Left renal pelvis (tissue), 4 donors: ENCODE data around the gene CYP2U1. TPM values are rescaled to one million over a fixed set of nuclear protein-coding genes. Genes with fewer than 3 reads are reported as not detected.
"Not testable (repeated sequence)": the region's sequence is repeated elsewhere in the genome, so short reads cannot be mapped to it uniquely, and the experiment has no call there.

Experiments
- DNase-seq, 4 donors: peaks; one replicate each; pipeline ENCODE4 v3.0.0-alpha.2; 2013; ENCODE audit warnings: low read depth in 4 of 4, low spot score in 3 of 4
- polyA plus RNA-seq, 4 donors: library from polyadenylated mRNA; unstranded; fragments of 120-200 nt; gene quantifications; one replicate each; pipeline ENCODE4 v1.2.1, GENCODE V29; 2013; ENCODE audit not compliant: insufficient read length in 4 of 4

Gene CYP2U1
- 1 to 10 TPM; 4.4 to 8.7 (median 6.2) TPM for polyA plus RNA-seq

DNA sequence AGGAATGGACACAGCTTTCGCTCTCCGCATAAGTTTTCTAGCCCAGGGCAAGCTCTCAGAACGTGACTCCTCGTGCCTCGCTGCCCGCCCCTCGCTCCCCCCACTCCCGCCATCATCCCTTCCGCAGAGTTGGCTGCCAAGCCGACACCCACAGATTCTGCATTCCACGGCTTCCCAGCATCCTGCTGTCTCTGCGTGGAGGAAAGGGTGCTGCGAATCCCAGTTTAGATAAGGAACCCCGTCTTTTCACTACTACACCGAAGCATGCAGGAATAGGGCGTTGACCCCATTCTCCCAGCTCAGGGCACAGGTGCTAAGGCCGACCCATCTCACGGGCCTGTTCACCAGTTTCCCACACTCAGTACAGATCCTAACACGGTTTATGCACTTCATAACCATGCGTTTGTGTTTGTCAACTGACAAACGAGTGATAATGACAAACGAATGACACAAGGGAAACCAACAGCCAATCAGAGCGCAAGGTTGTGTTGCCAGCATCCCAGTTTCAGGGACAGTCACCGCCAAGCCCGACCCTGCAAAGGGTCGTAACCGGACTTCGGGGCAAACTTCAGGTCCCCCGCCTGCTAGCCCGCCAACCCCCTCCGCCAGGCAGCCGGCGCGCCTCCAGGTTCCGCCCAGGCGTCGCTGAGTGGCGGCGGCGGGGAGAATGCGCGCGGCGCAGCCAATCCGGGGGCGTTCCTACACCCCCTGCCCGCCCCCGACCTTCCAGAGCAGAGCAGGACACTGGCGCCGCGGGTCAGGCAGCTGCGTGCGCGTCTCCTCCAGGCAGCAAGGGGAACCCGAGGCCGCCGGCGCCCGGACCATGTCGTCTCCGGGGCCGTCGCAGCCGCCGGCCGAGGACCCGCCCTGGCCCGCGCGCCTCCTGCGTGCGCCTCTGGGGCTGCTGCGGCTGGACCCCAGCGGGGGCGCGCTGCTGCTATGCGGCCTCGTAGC lies at the start of gene CYP2U1:
Gene CYP2U1, plus strand, starts transcription at position 729 of the 954 bp plus-strand sequence. Its CDS starts 95 bp downstream, at position 824.
- DNase-seq, result peak in 2 of 4 donors; percentile 43 to 51

DNA sequence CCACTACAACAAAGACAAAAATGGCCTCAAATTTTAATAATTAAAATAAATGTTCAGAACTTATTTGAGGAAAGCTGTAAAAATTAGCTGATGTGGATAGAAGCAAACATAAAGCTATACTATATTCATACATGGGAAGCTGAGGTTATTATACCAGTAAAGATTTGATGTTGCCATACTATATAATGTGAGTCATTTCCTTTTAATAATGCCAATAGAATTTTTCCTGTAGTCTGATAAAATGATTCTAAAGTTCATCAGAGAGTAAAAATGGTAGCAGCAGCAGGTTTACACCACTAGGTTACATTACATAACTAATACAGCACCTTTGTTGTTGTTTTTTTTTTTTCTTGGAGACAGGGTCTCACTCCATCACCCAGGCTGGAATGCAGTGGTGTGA lies 45.5 kb upstream of the CYP2U1 start:
- DNase-seq, result no peak

DNA sequence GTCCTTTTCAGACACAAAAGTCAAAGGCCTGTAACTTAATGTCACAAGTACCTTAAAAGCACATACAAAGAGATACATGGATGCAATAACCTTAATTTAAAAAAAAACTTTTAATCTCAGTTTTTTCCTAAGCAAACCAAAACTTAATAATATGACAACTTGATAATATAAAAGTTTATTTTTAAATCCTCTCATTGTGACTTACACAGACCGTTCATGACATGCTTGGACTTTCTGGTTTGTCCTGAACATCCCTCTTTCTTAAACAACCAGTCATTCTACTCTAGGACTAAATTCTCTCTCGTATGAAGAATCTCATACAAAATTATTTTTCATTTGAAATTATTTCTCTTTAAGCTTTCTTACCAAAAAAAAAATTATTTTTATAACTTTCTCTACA lies 43.1 kb upstream of the CYP2U1 start:
- DNase-seq, result no peak

GRCh38 chr4:107890779-107891178 lies 40.6 kb upstream of the CYP2U1 start:
- no peak for DNase-seq

DNA sequence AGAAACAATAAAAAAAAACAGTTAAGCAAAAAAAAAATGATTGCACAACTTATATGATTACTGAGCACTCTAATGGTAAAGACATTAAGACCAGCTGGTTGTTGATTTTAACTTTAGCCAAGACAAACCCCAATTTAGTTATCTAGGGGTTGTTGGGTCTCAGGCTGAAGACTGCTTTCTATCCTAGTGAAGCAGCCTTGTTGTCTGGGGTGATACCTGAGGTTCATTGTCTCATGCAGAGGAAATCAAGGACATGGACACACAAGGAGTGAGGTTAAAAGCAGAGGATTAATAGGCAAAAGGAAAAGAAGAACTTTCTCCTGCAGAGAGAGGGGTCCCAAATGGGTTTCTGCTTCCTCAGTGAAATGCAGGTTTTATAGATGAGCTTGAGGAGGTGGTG lies 40.0 kb upstream of the CYP2U1 start:
- DNase-seq, result no peak

- no peak for DNase-seq
Measured at GRCh38 chr4:107893171-107894137, 37.9 kb upstream of the CYP2U1 start.

DNA sequence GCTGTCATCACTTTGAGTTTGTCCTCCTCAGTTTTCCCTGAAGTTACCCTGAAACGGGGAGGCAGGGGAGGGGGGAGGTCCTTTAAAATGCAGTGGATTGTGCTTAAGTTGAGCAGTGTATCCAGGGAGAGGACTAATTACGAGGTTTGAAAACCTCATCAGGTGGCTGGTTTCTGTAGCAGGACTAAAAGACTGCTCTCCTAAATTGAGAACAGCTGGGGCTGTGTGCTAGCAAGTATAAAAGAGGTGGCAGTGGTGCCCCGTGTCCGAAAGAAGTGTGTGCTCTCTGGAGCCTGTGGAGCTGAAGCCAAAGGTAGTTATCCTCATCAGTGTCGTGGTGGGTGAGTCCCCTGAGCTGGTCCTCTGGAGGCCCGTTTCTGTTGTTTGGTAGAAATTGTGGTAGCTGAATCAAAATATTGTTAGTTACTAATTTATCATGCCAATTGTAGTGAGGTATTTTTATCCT lies 37.2 kb upstream of the CYP2U1 start:
- DNase-seq, result no peak

- no peak for DNase-seq
Measured at GRCh38 chr4:107896158-107896645, 35.1 kb upstream of the CYP2U1 start.

- DNase-seq, result no peak
Measured at GRCh38 chr4:107896646-107897045, 34.7 kb upstream of the CYP2U1 start.

GRCh38 chr4:107897823-107898222 lies 33.5 kb upstream of the CYP2U1 start:
- DNase-seq, result no peak

- DNase-seq, result no peak
Measured at GRCh38 chr4:107900067-107900466, 31.3 kb upstream of the CYP2U1 start.

GRCh38 chr4:107900508-107900907 lies 30.8 kb upstream of the CYP2U1 start:
- no peak for DNase-seq

GRCh38 chr4:107901213-107901934 lies 30.0 kb upstream of the CYP2U1 start:
- DNase-seq, result no peak

- DNase-seq, result no peak
Measured at GRCh38 chr4:107902715-107903114, 28.6 kb upstream of the CYP2U1 start.

- not testable (repeated sequence) for DNase-seq
Measured at GRCh38 chr4:107905082-107905481, 26.3 kb upstream of the CYP2U1 start.

DNA sequence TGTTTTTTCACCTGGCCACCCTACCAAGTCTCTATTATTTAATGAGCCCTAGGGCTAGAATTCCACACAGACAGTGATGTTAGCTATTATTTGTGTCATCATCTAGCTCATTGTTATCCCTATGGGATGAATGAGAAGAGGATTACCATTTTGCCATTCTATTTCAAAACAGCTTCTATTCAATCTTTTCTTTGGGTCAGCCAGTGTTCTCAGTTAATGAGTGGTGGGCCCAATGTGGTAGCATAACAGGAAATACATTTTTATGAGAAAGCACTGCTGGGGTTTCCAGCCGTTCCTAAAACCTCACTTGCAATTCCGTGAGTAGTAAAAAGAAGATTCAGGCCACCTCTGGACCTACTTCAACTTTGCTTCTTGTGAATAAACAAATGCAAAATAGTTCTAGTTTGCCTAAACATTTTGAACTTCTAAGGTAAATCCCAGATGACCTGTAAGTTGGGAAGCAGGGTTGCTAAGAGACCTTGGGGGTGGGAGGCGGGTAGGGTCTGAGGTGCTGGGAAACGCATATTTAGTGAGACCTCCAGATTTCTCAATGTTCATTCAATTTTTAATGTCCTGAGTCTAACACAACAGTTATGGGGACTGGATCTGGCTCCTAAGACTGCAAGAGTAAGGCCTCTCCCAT lies 24.8 kb upstream of the CYP2U1 start:
- DNase-seq, result no peak

GRCh38 chr4:107908377-107908776 lies 23.0 kb upstream of the CYP2U1 start:
- DNase-seq, result no peak

DNA sequence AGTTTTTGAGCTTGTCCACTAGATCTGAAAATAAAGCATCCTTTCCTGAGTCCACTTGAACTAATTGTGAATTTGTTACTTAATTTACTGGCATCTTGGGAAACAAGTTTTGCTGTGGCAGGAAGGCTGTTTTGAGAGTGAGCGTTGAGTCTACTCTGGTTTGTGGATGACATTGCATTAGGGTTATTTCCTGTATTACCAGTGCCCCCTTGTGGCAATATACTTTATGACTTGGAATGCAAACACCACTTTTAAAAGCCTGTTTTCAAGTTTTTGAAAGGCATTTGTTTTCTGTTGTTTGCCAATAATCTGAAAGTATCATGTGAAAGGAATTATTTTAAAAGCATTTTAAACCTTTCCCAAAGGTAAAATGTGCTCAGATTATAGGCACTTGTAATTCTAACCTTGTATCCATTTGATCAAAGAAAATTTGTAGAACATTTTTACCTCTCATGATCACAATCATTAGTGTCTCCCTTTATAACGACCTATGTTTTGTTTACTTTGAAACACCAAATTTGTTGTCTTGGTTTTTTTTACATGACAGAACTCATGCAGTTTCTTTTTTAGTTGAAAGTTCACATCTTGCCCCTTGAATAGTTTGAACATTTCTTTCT lies 18.0 kb upstream of the CYP2U1 start:
- DNase-seq, result peak in 2 of 4 donors; percentile 31 to 45

DNA sequence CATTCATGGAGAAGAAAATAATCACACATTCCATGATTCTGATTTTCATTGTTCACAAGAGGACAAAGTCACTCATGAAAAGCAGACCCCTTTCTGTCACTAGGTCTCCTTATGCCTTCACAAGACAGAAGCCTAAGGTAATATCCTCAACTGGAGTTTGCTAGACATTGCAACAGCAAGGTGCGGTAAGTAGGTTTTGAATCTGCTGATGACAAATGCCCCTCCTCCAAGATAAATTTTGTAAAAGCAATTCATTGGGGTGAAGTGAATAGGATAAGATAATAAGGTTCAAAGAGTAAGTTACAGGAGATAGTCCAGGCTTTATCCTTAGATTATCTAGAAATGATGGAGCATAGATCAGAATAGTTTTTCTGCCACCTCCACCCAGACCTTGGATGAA lies 16.1 kb upstream of the CYP2U1 start:
- DNase-seq, result no peak
